Liver (tissue), 3 donors: ENCODE results near the gene CARD11.

Experiments
- CTCF ChIP-seq: fragments of 150-350 bp; IDR thresholded peaks from 2 replicates; pipeline ENCODE4 v1.5.1; 2017; ENCODE audit warnings: improper control_type of control experiment, low read depth, low read length; ENCODE audit not compliant: missing input control
- FOXA1 ChIP-seq: IDR thresholded peaks from 2 replicates; pipeline ENCODE4 v1.6.1; 2016; ENCODE audit warnings: antibody characterized with exemption
- REST ChIP-seq: IDR thresholded peaks from 2 replicates; pipeline ENCODE4 v1.6.1; 2016; ENCODE audit warnings: antibody characterized with exemption, mild to moderate bottlenecking
- TAF1 ChIP-seq: conservative IDR thresholded peaks from 2 replicates; pipeline ENCODE4 v1.6.1; 2016; ENCODE audit warnings: antibody characterized with exemption, mild to moderate bottlenecking
- YY1 ChIP-seq: IDR thresholded peaks from 2 replicates; pipeline ENCODE4 v1.6.1; 2016; ENCODE audit warnings: antibody characterized with exemption, mild to moderate bottlenecking
- donor health status: healthy.
- donor health status: healthy.

GRCh38 chr7:3066506-3066905, 22.8 kb upstream of the CARD11 start:
- TF ChIP-seq FOXA1 (no peak), REST (no peak), CTCF (no peak), TAF1 (no peak), YY1 (no peak)
